ENCODE measurements around the gene NMUR1. TPM values are rescaled to one million over a fixed set of nuclear protein-coding genes. Genes with fewer than 3 reads are reported as not detected.

Gene NMUR1
- total and polyA plus RNA-seq, 2 experiments from 2014 or later, result 0.15 TPM; not detected in 1

DNA sequence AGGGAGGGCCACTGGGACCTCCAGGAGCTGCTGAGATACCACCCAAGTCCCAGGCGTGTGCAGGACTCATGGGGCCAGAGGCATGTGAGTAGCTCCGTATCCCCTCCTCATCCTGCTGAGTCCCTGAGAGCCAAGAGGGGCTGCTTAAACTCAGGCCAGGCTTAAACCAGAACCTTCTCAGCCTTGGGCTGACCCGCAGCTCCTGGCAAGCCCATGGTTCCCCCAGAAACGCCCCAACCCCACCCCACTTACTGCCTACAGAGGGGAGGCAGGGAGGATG lies 2.5 kb upstream of the NMUR1 start:
- no peaks in the 10 kb centered on the region for H3K4me1 ChIP-seq (ENCODE audit: low read depth)
- H3K27ac ChIP-seq, result no peak overlapping the region
- H3K4me3 ChIP-seq, result no peak overlapping the region
- TF ChIP-seq, protein P1, sequence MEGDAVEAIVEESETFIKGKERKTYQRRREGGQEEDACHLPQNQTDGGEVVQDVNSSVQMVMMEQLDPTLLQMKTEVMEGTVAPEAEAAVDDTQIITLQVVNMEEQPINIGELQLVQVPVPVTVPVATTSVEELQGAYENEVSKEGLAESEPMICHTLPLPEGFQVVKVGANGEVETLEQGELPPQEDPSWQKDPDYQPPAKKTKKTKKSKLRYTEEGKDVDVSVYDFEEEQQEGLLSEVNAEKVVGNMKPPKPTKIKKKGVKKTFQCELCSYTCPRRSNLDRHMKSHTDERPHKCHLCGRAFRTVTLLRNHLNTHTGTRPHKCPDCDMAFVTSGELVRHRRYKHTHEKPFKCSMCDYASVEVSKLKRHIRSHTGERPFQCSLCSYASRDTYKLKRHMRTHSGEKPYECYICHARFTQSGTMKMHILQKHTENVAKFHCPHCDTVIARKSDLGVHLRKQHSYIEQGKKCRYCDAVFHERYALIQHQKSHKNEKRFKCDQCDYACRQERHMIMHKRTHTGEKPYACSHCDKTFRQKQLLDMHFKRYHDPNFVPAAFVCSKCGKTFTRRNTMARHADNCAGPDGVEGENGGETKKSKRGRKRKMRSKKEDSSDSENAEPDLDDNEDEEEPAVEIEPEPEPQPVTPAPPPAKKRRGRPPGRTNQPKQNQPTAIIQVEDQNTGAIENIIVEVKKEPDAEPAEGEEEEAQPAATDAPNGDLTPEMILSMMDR (IDR thresholded peaks at IDR 0.05; ENCODE audit: low read depth, low read length), result no peak
- no peaks in the 10 kb centered on the region for H3K36me3 ChIP-seq
- no peak for DNase-seq (ENCODE audit: low read depth in 1 of 2, low spot score in 1 of 2)
- peaks cover 20% of the 10 kb centered on the region for H3K27me3 ChIP-seq
- H3K9me3 ChIP-seq (ENCODE audit: low read depth), result no peaks in the 10 kb centered on the region

DNA sequence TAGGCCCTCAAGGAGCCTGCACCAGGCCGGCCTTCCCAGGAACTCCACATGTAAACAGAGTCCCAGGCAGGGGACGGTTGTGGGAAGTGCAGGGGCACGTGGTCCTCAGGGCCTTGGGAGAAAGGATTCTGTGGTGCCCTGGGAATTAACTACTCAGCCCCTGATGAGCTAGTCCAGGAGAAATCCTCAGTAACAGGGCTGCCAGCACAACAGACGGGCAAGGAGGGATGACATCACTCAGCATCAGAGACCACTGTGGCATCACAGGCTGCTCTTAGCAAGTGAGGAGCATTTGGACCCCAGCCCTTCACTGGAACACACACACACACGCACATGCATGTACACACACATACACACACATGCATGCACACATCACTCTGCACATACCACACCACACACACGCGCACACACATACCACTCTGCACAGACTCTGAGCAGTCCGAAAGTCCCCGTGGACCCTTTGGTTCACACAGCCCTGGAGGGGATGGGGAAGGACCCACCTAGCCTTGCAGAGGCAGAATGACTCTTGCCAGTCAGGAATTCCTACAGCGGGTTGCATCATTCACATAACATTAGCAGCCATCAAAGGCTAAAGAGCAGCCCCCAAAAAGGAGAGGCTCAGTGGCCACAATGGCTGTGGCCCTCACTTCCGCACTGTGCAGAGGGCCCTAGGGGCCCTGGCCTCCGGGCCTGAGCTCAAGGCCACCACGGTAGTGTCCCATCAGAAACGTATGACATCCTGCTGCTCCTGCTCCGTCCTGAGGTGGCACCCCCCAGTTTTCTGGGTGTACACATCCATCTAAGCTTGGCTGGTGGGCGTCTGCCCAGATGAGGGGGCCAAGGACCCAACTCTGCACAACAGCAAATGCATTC lies 1.9 kb upstream of the NMUR1 start:
- DNase-seq (ENCODE audit: low read depth in 1 of 2, low spot score in 1 of 2), result no peak
- H3K36me3 ChIP-seq, result no peaks in the 10 kb centered on the region
- TF ChIP-seq, protein P1 (IDR thresholded peaks at IDR 0.05; ENCODE audit: low read depth, low read length), result no peak
- no peaks in the 10 kb centered on the region for H3K9me3 ChIP-seq (ENCODE audit: low read depth)
- no peak overlapping the region for H3K4me3 ChIP-seq
- no peaks in the 10 kb centered on the region for H3K4me1 ChIP-seq (ENCODE audit: low read depth)
- H3K27ac ChIP-seq, result no peak overlapping the region
- H3K27me3 ChIP-seq, result peaks cover 20% of the 10 kb centered on the region

DNA sequence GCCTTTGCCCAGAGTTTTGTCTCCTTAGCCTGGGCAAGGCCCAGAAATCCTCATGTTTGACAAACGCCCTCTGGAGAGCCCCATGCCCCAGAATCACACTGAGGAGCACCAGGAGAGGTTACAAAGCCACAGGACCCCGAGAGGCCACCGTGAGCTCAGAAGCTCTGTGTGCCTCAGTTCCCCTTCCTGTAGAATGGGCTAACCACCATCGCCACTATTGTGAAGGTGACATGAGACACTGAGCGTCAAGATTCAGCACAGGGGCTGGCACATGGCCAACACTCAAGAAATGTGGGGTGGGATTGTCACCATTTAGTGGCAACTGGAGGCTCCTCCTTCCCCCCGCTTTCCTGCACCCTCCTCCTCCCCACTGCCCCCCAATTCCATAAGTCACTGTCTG lies 1.2 kb upstream of the NMUR1 start:
- no peaks in the 10 kb centered on the region for H3K4me1 ChIP-seq (ENCODE audit: low read depth)
- H3K4me3 ChIP-seq, result no peak overlapping the region
- no peaks in the 10 kb centered on the region for H3K9me3 ChIP-seq (ENCODE audit: low read depth)
- H3K27me3 ChIP-seq, result peaks cover 20% of the 10 kb centered on the region
- H3K27ac ChIP-seq, result no peak overlapping the region
- DNase-seq (ENCODE audit: low read depth in 1 of 2, low spot score in 1 of 2), result no peak
- TF ChIP-seq, protein P1 (IDR thresholded peaks at IDR 0.05; ENCODE audit: low read depth, low read length), result no peak
- no peaks in the 10 kb centered on the region for H3K36me3 ChIP-seq

DNA sequence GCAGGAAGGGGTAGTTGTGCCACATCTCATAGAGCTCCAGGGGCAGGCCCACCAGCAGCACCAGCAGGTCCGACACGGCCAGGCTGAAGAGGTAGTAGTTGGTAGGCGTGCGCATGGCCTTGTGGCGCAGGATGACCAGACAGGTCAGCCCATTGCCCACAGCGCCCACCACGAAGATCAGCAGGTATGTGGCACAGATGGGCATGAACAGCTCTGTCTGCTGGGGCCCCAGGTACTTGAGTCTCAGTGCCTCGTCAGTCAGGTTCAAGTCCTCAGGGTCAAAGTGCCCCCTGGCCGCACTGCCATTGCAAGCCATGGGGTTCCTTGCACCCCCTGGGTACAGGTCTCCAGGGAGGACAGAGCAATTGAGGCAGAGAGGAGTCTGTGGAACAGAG lies 1.6 kb downstream of the NMUR1 start:
- peaks cover 20% of the 10 kb centered on the region for H3K27me3 ChIP-seq
- TF ChIP-seq, protein P1 (IDR thresholded peaks at IDR 0.05; ENCODE audit: low read depth, low read length), result no peak
- no peak for DNase-seq (ENCODE audit: low read depth in 1 of 2, low spot score in 1 of 2)
- no peak overlapping the region for H3K4me3 ChIP-seq
- H3K4me1 ChIP-seq (ENCODE audit: low read depth), result no peaks in the 10 kb centered on the region
- H3K27ac ChIP-seq, result no peak overlapping the region
- H3K36me3 ChIP-seq, result no peaks in the 10 kb centered on the region
- no peaks in the 10 kb centered on the region for H3K9me3 ChIP-seq (ENCODE audit: low read depth)

DNA sequence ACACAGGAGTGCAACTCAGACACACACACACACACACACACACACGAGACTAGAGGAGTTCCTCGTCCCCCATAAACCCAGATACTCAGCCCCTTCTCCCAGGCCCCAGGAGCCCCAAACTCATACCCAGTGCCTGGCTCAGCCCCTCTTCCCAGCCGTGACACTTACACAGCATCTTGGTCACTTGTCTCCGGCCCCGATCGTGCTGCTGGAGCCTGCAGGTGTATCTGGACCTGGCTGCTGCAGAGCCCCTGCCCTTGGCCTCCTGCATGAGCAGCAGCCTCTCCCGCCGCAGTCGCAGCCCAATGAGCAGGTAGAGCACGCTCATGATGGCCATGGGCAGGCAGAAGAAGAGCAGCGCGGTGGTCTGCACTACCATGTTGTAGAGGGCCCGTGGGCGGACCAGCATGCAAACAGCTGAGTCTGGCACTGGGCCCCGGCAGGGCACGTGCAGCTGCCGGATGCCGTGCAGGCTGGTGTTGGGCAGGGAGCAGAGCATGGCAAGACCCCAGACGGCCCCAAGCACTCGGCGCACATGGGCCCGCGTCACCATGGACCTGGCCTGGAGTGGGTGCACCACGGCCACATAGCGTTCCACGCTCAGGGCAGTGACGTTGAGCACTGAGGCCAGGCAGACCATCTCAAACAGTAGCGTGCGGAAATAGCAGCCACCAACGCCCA lies 2.1 kb downstream of the NMUR1 start:
- no peaks in the 10 kb centered on the region for H3K9me3 ChIP-seq (ENCODE audit: low read depth)
- H3K27ac ChIP-seq, result no peak overlapping the region
- H3K27me3 ChIP-seq, result peaks cover 20% of the 10 kb centered on the region
- no peak overlapping the region for H3K4me3 ChIP-seq
- TF ChIP-seq, protein P1 (IDR thresholded peaks at IDR 0.05; ENCODE audit: low read depth, low read length), result no peak
- H3K36me3 ChIP-seq, result no peaks in the 10 kb centered on the region
- no peaks in the 10 kb centered on the region for H3K4me1 ChIP-seq (ENCODE audit: low read depth)
- DNase-seq (ENCODE audit: low read depth in 1 of 2, low spot score in 1 of 2), result no peak

Data from cardiac muscle cell (in vitro differentiated cells and primary cell).